Measurements from ENCODE around the gene ATP5F1E. TPM values are rescaled to one million over a fixed set of nuclear protein-coding genes. Genes with fewer than 3 reads are reported as not detected.

Gene ATP5F1E
- total and polyA plus RNA-seq, 4 donors, result 18.4 to 88.8 (median 64.1) TPM

GRCh38 chr20:59022754-59023153 is 9.4 kb downstream of the ATP5F1E start:
- no peak for TF ChIP-seq CTCF (IDR thresholded peaks at IDR 0.05; ENCODE audit: control extremely low read depth, extremely low read depth)
- H3K27me3 ChIP-seq (ENCODE audit: control insufficient read depth in 3 of 3, insufficient read depth in 3 of 3, low read length in 2 of 3), result no peaks in the 10 kb centered on the region
- H3K9ac ChIP-seq (ENCODE audit: insufficient read depth in 1 of 2, low read length in 2 of 2), result no peak overlapping the region
- H3K27ac ChIP-seq (ENCODE audit: low read depth in 1 of 2, low read length in 1 of 2), result no peak overlapping the region
- 96 to 97% methylated on average over 15 of the region's 15 CpGs for WGBS, 2 donors
- no peak overlapping the region for H3K4me3 ChIP-seq
- ATAC-seq (ENCODE audit: insufficient read depth, low FRiP score) (no peak), DNase-seq (no peak)
- peaks cover 12 to 30% (median 14%) of the 10 kb centered on the region in 4 donors for H3K36me3 ChIP-seq (ENCODE audit: control insufficient read depth in 4 of 4, insufficient read depth in 4 of 4, low read length in 4 of 4)
- no peaks in the 10 kb centered on the region for H3K9me3 ChIP-seq (ENCODE audit: control insufficient read depth in 4 of 4, insufficient read depth in 3 of 4, low read length in 3 of 4)
- H3K4me1 ChIP-seq (ENCODE audit: control insufficient read depth in 5 of 5, insufficient read depth in 5 of 5, low read length in 5 of 5), result no peaks in the 10 kb centered on the region

- no peak overlapping the region for H3K4me3 ChIP-seq
- H3K27me3 ChIP-seq (ENCODE audit: control insufficient read depth in 3 of 3, insufficient read depth in 3 of 3, low read length in 2 of 3), result no peaks in the 10 kb centered on the region
- TF ChIP-seq CTCF (IDR thresholded peaks at IDR 0.05; ENCODE audit: control extremely low read depth, extremely low read depth), result no peak
- DNase-seq, result no peak
- H3K27ac ChIP-seq (ENCODE audit: low read depth in 1 of 2, low read length in 1 of 2), result no peak overlapping the region
- WGBS, 2 donors, result 73 to 79% methylated on average over 5 of the region's 5 CpGs
- H3K9ac ChIP-seq (ENCODE audit: insufficient read depth in 1 of 2, low read length in 2 of 2), result no peak overlapping the region
- no peaks in the 10 kb centered on the region for H3K9me3 ChIP-seq (ENCODE audit: control insufficient read depth in 4 of 4, insufficient read depth in 3 of 4, low read length in 3 of 4)
- peaks cover 0 to 6% (median 0%) of the 10 kb centered on the region in 5 donors for H3K4me1 ChIP-seq (ENCODE audit: control insufficient read depth in 5 of 5, insufficient read depth in 5 of 5, low read length in 5 of 5)
- peaks cover 8 to 26% (median 12%) of the 10 kb centered on the region in 4 donors for H3K36me3 ChIP-seq (ENCODE audit: control insufficient read depth in 4 of 4, insufficient read depth in 4 of 4, low read length in 4 of 4)
- ATAC-seq (ENCODE audit: insufficient read depth, low FRiP score), result no peak
Measured at GRCh38 chr20:59020938-59021551, 11.1 kb downstream of the ATP5F1E start.

GRCh38 chr20:59019217-59019616 is 12.9 kb downstream of the ATP5F1E start, which contains the start of gene TUBB1:
TUBB1 (plus strand) TSS chr20:59019429; CDS start chr20:59019523, 94 bp downstream.
- ATAC-seq (ENCODE audit: insufficient read depth, low FRiP score) (no peak), DNase-seq (no peak)
- no peak within 1 kb of the TSS for H3K27ac ChIP-seq (ENCODE audit: low read depth in 1 of 2, low read length in 1 of 2)
- no peak within 1 kb of the TSS for H3K4me3 ChIP-seq
- no peak within 1 kb of the TSS for H3K9ac ChIP-seq (ENCODE audit: insufficient read depth in 1 of 2, low read length in 2 of 2)
- peaks cover 0 to 15% (median 6%) of the 10 kb centered on the region in 4 donors for H3K36me3 ChIP-seq (ENCODE audit: control insufficient read depth in 4 of 4, insufficient read depth in 4 of 4, low read length in 4 of 4)
- WGBS, 2 donors, result 95% methylated on average over 5 of the region's 5 CpGs
- H3K4me1 ChIP-seq (ENCODE audit: control insufficient read depth in 5 of 5, insufficient read depth in 5 of 5, low read length in 5 of 5), result peaks cover 0 to 21% (median 0%) of the 10 kb centered on the region in 5 donors
- no peaks in the 10 kb centered on the region for H3K27me3 ChIP-seq (ENCODE audit: control insufficient read depth in 3 of 3, insufficient read depth in 3 of 3, low read length in 2 of 3)
- H3K9me3 ChIP-seq (ENCODE audit: control insufficient read depth in 4 of 4, insufficient read depth in 3 of 4, low read length in 3 of 4), result no peaks in the 10 kb centered on the region
- TF ChIP-seq CTCF (IDR thresholded peaks at IDR 0.05; ENCODE audit: control extremely low read depth, extremely low read depth), result no peak

All from lung (tissue), 12 donors.